Peyer's patch (tissue), 4 donors: Measurements from ENCODE around the gene FAM171A1.
"Not testable (repeated sequence)": the region's sequence is repeated elsewhere in the genome, so short reads cannot be mapped to it uniquely, and the experiment has no call there.

Source experiments
- POLR2A ChIP-seq, 2 donors: fragments of 450-650 bp; IDR thresholded peaks; one replicate each; pipeline ENCODE4 v1.5.1; 2017; ENCODE audit warnings: antibody characterized with exemption in 2 of 2, mild to moderate bottlenecking in 2 of 2, moderate library complexity in 2 of 2
- TF ChIP-seq, protein P1 (sequence below), 6 experiments: fragments of 450-650 bp in 4 of 6; fragments of 200-600 bp in 2 of 6; sonication (generic) in 1 of 6; IDR thresholded peaks; one replicate each; pipeline ENCODE4 v1.5.1; 2017 to 2019; ENCODE audit warnings: antibody characterized with exemption in 6 of 6, mild to moderate bottlenecking in 3 of 6, moderate library complexity in 1 of 6

DNA sequence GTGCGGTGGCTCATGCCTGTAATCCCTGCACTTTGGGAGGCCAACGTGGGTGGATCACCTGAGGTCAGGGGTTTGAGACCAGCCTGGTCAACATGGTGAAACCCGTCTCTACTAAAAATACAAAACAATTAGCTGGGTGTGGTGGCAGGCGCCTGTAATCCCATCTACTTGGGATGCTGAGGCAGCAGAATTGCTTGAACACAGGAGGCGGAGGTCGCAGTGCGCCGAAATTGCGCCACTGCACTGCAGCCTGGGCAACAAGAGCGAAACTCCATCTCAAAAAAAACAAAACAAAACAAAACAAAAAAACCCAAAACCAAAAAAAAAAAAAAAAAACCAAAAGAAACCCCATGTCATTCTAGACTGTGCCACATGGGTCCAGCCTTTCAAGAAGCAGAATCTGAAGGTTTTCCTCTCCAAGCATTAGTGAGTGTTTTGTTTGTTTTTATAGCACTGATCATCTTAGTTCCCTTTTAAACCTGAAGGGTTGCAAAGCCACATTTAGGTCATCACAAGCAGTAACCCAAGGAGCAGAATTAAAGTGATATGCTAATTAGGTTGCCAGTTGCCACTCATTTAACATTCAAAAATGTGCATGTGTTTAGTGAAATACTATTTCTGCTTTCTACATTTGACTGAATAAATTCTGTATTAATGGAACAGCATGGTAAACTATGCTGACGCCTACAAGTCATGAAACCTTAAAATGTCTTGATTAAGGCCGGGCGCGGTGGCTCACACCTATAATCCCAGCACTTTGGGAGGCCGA is 68.7 kb downstream of the FAM171A1 start:
- TF ChIP-seq, protein P1, sequence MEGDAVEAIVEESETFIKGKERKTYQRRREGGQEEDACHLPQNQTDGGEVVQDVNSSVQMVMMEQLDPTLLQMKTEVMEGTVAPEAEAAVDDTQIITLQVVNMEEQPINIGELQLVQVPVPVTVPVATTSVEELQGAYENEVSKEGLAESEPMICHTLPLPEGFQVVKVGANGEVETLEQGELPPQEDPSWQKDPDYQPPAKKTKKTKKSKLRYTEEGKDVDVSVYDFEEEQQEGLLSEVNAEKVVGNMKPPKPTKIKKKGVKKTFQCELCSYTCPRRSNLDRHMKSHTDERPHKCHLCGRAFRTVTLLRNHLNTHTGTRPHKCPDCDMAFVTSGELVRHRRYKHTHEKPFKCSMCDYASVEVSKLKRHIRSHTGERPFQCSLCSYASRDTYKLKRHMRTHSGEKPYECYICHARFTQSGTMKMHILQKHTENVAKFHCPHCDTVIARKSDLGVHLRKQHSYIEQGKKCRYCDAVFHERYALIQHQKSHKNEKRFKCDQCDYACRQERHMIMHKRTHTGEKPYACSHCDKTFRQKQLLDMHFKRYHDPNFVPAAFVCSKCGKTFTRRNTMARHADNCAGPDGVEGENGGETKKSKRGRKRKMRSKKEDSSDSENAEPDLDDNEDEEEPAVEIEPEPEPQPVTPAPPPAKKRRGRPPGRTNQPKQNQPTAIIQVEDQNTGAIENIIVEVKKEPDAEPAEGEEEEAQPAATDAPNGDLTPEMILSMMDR (IDR thresholded peaks at IDR 0.05) = not testable (repeated sequence)
- TF ChIP-seq POLR2A (IDR thresholded peaks at IDR 0.05) = not testable (repeated sequence)
